ENCODE results near the gene KAZN.

The KAZN gene

DNA sequence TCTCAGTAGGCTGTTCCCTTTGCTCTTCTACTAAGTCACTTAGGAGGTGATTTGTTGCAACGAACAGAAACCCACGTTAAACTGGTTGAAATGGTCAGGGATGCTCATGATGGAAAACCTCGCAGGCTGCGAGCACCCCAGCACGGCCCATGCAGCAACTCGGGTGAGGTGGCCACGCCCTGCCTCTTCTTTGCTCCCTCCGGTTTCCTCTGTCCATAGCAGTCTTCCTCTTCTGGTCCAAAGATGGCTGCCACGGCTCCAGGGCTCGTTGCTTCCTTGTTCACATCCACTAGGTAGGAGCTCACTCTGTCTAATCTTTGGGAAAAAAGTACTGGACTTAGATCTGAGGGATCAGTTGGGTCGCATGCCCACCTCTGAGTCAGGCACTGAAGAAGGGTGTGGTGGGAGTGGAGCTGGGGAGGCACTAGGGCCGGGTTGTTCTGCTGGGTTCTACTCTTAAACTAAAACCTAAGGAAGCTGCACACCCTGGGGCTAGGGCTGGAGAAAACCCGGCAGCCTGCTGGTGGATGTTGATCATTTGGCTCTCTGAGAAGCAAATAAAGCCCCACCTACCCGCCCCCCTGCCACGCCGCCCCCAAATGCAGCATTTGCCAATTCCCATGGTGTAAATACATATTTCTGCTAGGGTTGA is 31.0 kb downstream of the KAZN start:
- peaks cover 16% of the 10 kb centered on the region for H3K4me1 ChIP-seq (ENCODE audit: control insufficient read depth, insufficient read depth, low read length)
- no peaks in the 10 kb centered on the region for H3K27me3 ChIP-seq (replicated peaks; ENCODE audit: control insufficient read depth, insufficient read depth, low read length)
- H3K9ac ChIP-seq (ENCODE audit: low read length) = no peak overlapping the region
- no peaks in the 10 kb centered on the region for H3K9me3 ChIP-seq (ENCODE audit: control insufficient read depth, low read length)
- no peak for DNase-seq (ENCODE audit: low read depth)
- H3K36me3 ChIP-seq (ENCODE audit: control insufficient read depth, insufficient read depth, low read length, severe bottlenecking) = no peaks in the 10 kb centered on the region
- H3K4me3 ChIP-seq (ENCODE audit: low read length) = no peak overlapping the region

DNA sequence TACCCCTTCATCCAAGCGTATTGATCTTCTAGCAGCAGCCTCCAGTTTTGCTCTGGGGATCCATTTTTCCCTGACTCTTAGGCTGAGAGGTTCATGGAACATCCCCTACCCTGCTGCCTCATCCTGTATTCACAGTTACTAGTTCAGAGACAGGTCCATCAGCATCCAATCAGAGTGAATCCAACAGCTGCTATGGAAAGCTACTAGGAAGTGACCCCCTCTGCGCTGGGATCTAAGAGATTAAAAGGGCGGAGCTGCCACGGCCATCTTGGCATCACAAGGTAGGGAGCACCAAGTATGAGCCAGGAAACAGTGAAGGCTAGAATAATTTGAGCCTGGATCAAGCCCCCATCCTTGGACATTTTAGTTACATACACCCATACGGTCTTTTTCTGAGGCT is 32.5 kb downstream of the KAZN start:
- H3K4me1 ChIP-seq (ENCODE audit: control insufficient read depth, insufficient read depth, low read length) = peaks cover 16% of the 10 kb centered on the region
- no peak for DNase-seq (ENCODE audit: low read depth)
- H3K9me3 ChIP-seq (ENCODE audit: control insufficient read depth, low read length) = no peaks in the 10 kb centered on the region
- H3K27me3 ChIP-seq (replicated peaks; ENCODE audit: control insufficient read depth, insufficient read depth, low read length) = no peaks in the 10 kb centered on the region
- H3K4me3 ChIP-seq (ENCODE audit: low read length) = no peak overlapping the region
- no peak overlapping the region for H3K9ac ChIP-seq (ENCODE audit: low read length)
- H3K36me3 ChIP-seq (ENCODE audit: control insufficient read depth, insufficient read depth, low read length, severe bottlenecking) = no peaks in the 10 kb centered on the region

DNA sequence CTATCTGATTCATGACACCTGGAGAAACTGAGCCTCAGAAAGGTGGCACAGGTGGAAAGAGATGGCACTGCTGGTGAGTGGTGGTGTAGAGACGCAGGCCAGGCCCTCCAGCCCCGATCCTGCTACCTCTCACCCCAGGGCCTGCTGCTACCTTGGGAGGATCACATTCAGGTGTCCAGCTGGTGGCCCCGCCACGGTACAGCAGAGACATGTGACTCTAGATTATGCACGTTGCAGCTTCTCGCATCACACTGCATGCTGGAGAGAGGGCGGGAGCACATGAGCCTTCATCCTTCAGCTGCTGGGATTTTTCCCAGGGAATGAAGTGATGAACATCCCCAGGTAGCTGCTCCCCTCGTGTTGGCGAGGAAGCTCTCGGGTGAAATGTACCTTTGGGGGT is 32.9 kb downstream of the KAZN start:
- no peaks in the 10 kb centered on the region for H3K9me3 ChIP-seq (ENCODE audit: control insufficient read depth, low read length)
- no peak for DNase-seq (ENCODE audit: low read depth)
- no peaks in the 10 kb centered on the region for H3K36me3 ChIP-seq (ENCODE audit: control insufficient read depth, insufficient read depth, low read length, severe bottlenecking)
- no peak overlapping the region for H3K9ac ChIP-seq (ENCODE audit: low read length)
- H3K4me3 ChIP-seq (ENCODE audit: low read length) = no peak overlapping the region
- H3K27me3 ChIP-seq (replicated peaks; ENCODE audit: control insufficient read depth, insufficient read depth, low read length) = peaks cover 2% of the 10 kb centered on the region
- H3K4me1 ChIP-seq (ENCODE audit: control insufficient read depth, insufficient read depth, low read length) = peaks cover 16% of the 10 kb centered on the region

- H3K4me1 ChIP-seq (ENCODE audit: control insufficient read depth, insufficient read depth, low read length) = no peaks in the 10 kb centered on the region
- H3K36me3 ChIP-seq (ENCODE audit: control insufficient read depth, insufficient read depth, low read length, severe bottlenecking) = no peaks in the 10 kb centered on the region
- DNase-seq (ENCODE audit: low read depth) = no peak
- no peaks in the 10 kb centered on the region for H3K9me3 ChIP-seq (ENCODE audit: control insufficient read depth, low read length)
- no peak overlapping the region for H3K9ac ChIP-seq (ENCODE audit: low read length)
- H3K4me3 ChIP-seq (ENCODE audit: low read length) = no peak overlapping the region
- H3K27me3 ChIP-seq (replicated peaks; ENCODE audit: control insufficient read depth, insufficient read depth, low read length) = peaks cover 3% of the 10 kb centered on the region
These were observed 36.0 kb downstream of the KAZN start for GRCh38 chr1:14634486-14634885.

DNA sequence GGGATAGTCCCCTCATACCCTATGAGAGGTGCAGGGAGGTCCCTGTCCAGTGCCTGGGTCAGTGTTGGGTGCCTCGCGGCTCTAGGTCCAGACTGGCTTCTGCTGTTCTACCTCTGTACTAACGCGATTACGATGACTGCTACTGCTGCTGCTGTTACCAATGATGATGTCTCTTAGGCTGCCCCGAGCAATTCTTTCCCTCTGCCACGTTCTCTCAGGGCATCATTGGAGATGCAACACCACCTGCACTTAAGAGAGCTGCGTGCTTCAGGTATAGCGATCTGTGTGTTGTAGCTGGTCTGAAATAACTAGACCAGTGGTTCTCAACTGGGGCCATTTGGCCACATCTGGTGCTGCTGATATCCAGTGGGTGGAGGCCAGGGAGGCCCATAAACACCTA is 36.9 kb downstream of the KAZN start:
- Histone ChIP-seq H3K4me1 (ENCODE audit: control insufficient read depth, insufficient read depth, low read length) (no peaks in the 10 kb centered on the region), H3K36me3 (ENCODE audit: control insufficient read depth, insufficient read depth, low read length, severe bottlenecking) (no peaks in the 10 kb centered on the region), H3K4me3 (ENCODE audit: low read length) (no peak overlapping the region), H3K27me3 (replicated peaks; ENCODE audit: control insufficient read depth, insufficient read depth, low read length) (peaks cover 3% of the 10 kb centered on the region), H3K9me3 (ENCODE audit: control insufficient read depth, low read length) (no peaks in the 10 kb centered on the region), H3K9ac (ENCODE audit: low read length) (no peak overlapping the region)
- no peak for DNase-seq (ENCODE audit: low read depth)

DNA sequence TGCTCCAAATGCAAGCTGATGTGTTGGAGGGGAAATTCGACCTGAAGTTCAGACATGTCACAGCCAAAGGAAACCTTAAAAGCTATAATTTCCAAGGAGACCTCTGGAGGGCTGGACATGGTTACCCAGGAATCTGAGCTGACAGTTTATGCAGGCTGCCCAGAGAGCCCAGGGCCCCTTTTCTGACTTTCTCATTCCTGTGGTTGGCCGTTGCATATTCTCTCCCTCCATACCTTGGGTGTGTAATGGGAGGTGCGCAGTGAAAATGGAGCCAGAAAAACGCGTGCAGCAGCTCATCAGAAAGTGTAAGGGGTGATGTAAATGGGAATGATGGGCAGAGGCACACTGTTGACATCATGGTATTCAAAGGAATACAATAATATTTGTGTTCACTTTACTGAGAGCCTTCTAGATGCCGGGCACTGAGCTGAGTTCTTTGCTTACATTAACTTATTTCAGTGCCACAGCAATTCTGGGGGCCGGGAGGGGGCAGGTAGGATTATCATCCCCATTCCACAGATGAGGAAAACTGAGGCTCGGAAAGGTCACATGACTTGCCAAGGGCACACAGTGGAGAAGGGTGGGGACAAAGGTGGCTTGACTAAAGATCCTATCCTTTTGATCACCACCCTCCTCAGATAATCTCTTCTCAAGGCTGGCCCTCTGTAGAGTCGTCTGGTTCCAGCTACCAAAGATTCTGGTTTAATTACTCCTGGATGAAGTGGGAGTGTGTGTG is 38.6 kb downstream of the KAZN start:
- Histone ChIP-seq H3K4me1 (ENCODE audit: control insufficient read depth, insufficient read depth, low read length) (no peaks in the 10 kb centered on the region), H3K4me3 (ENCODE audit: low read length) (no peak overlapping the region), H3K9ac (ENCODE audit: low read length) (no peak overlapping the region), H3K27me3 (replicated peaks; ENCODE audit: control insufficient read depth, insufficient read depth, low read length) (peaks cover 3% of the 10 kb centered on the region), H3K36me3 (ENCODE audit: control insufficient read depth, insufficient read depth, low read length, severe bottlenecking) (no peaks in the 10 kb centered on the region), H3K9me3 (ENCODE audit: control insufficient read depth, low read length) (no peaks in the 10 kb centered on the region)
- no peak for DNase-seq (ENCODE audit: low read depth)

DNA sequence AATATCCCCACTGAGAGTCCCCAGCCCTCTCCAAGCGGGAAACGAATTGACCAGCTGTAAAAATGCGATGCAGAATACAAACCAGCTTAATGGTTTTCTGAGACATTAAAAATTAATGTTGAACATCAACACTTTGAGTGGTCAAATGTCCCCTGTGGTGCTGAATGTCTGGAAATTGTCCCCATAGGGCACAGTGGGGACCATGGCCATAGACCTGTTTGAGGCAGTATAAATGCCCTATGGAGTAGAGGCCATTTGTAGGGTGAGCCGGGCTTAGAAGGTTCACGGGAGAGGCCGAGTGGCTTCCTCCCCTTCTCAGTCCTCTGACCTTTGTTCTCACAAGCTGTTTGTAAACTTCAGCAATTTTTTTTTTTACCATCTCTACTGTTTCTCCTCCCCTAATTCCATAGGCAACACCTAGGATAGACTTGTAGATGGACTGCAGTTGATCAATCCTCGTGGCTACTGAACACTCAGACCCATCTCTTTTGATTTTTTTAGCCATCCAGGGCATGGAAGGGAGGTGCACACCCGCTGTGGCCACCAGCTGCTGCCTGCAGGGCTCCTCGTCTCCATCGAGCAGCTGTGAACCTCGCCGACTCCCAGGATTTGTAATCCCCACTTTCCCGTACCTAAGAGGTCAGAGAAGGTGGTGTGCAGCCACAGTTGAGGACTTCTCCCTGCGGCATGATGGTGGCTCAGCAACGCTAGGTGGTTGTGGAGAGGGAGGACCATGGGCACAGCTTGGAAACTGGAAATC is 41.0 kb downstream of the KAZN start:
- peaks cover 3% of the 10 kb centered on the region for H3K27me3 ChIP-seq (replicated peaks; ENCODE audit: control insufficient read depth, insufficient read depth, low read length)
- no peaks in the 10 kb centered on the region for H3K4me1 ChIP-seq (ENCODE audit: control insufficient read depth, insufficient read depth, low read length)
- no peaks in the 10 kb centered on the region for H3K36me3 ChIP-seq (ENCODE audit: control insufficient read depth, insufficient read depth, low read length, severe bottlenecking)
- no peak for DNase-seq (ENCODE audit: low read depth)
- peaks cover 6% of the 10 kb centered on the region for H3K9me3 ChIP-seq (ENCODE audit: control insufficient read depth, low read length)
- H3K4me3 ChIP-seq (ENCODE audit: low read length) = no peak overlapping the region
- H3K9ac ChIP-seq (ENCODE audit: low read length) = no peak overlapping the region

- Histone ChIP-seq H3K9ac (ENCODE audit: low read length) (no peak overlapping the region), H3K27me3 (replicated peaks; ENCODE audit: control insufficient read depth, insufficient read depth, low read length) (no peaks in the 10 kb centered on the region), H3K4me3 (ENCODE audit: low read length) (no peak overlapping the region), H3K4me1 (ENCODE audit: control insufficient read depth, insufficient read depth, low read length) (peaks cover under 1% of the 10 kb centered on the region), H3K36me3 (ENCODE audit: control insufficient read depth, insufficient read depth, low read length, severe bottlenecking) (no peaks in the 10 kb centered on the region), H3K9me3 (ENCODE audit: control insufficient read depth, low read length) (peaks cover 18% of the 10 kb centered on the region)
- DNase-seq (ENCODE audit: low read depth) = no peak
These were observed 44.2 kb downstream of the KAZN start for GRCh38 chr1:14642712-14643111.

GRCh38 chr1:14646973-14647372 is 48.5 kb downstream of the KAZN start:
- DNase-seq (ENCODE audit: low read depth) = no peak
- H3K9ac ChIP-seq (ENCODE audit: low read length) = no peak overlapping the region
- H3K27me3 ChIP-seq (replicated peaks; ENCODE audit: control insufficient read depth, insufficient read depth, low read length) = no peaks in the 10 kb centered on the region
- peaks cover 16% of the 10 kb centered on the region for H3K4me1 ChIP-seq (ENCODE audit: control insufficient read depth, insufficient read depth, low read length)
- no peaks in the 10 kb centered on the region for H3K36me3 ChIP-seq (ENCODE audit: control insufficient read depth, insufficient read depth, low read length, severe bottlenecking)
- peaks cover 18% of the 10 kb centered on the region for H3K9me3 ChIP-seq (ENCODE audit: control insufficient read depth, low read length)
- H3K4me3 ChIP-seq (ENCODE audit: low read length) = no peak overlapping the region

GRCh38 chr1:14647777-14648176 is 49.3 kb downstream of the KAZN start:
- DNase-seq (ENCODE audit: low read depth) = no peak
- no peak overlapping the region for H3K9ac ChIP-seq (ENCODE audit: low read length)
- H3K9me3 ChIP-seq (ENCODE audit: control insufficient read depth, low read length) = peaks cover 13% of the 10 kb centered on the region
- H3K27me3 ChIP-seq (replicated peaks; ENCODE audit: control insufficient read depth, insufficient read depth, low read length) = no peaks in the 10 kb centered on the region
- no peaks in the 10 kb centered on the region for H3K36me3 ChIP-seq (ENCODE audit: control insufficient read depth, insufficient read depth, low read length, severe bottlenecking)
- H3K4me3 ChIP-seq (ENCODE audit: low read length) = no peak overlapping the region
- H3K4me1 ChIP-seq (ENCODE audit: control insufficient read depth, insufficient read depth, low read length) = peaks cover 16% of the 10 kb centered on the region

DNA sequence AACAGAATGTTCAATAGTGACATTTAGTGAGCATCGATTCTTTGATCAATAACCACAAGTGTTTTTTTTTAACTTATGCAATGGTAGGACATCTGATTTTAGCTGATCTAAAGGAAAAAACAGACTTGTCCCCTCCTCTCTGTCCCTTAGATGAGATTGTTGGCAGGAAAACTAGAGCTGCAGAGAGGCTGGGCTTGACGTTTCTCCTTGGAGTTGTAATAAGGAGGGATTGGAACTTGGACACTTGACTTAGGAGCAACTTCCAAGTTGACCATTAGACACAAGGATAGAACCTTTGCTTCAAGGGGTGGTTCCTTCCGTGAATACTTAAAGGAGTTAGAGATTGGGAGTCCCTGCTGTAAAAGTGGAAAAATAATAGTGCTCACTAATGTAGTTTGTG is 49.9 kb downstream of the KAZN start:
- no peaks in the 10 kb centered on the region for H3K27me3 ChIP-seq (replicated peaks; ENCODE audit: control insufficient read depth, insufficient read depth, low read length)
- no peak for DNase-seq (ENCODE audit: low read depth)
- no peak overlapping the region for H3K9ac ChIP-seq (ENCODE audit: low read length)
- peaks cover 17% of the 10 kb centered on the region for H3K4me1 ChIP-seq (ENCODE audit: control insufficient read depth, insufficient read depth, low read length)
- H3K36me3 ChIP-seq (ENCODE audit: control insufficient read depth, insufficient read depth, low read length, severe bottlenecking) = no peaks in the 10 kb centered on the region
- H3K4me3 ChIP-seq (ENCODE audit: low read length) = no peak overlapping the region
- H3K9me3 ChIP-seq (ENCODE audit: control insufficient read depth, low read length) = peaks cover 11% of the 10 kb centered on the region

All from adipocyte (in vitro differentiated cells).